Mesenchymal stem cell (in vitro differentiated cells and primary cell): ENCODE data around the gene KATNB1.

Experiments
- DNase-seq: peaks from one replicate; pipeline ENCODE4 v3.0.0-alpha.2; 2013
- H2AFZ ChIP-seq: one replicate; pipeline ENCODE4 v1.6.1; 2013; ENCODE audit warnings: low read depth, mild to moderate bottlenecking, control low read depth, inconsistent platforms, low read length, moderate library complexity
- H2AK5ac ChIP-seq: 2 replicates; pipeline ENCODE4 v1.6.1; 2013; ENCODE audit warnings: low read length, moderate library complexity, mild to moderate bottlenecking, inconsistent platforms; ENCODE audit not compliant: severe bottlenecking
- H2BK120ac ChIP-seq: one replicate; pipeline ENCODE4 v1.6.1; 2013; ENCODE audit warnings: low read depth, mild to moderate bottlenecking, inconsistent platforms, low read length, moderate library complexity
- H2BK12ac ChIP-seq, 2 experiments: one replicate each; pipeline ENCODE4 v1.6.1; 2013; ENCODE audit warnings: inconsistent platforms in 2 of 2, low read length in 2 of 2, mild to moderate bottlenecking in 2 of 2, moderate library complexity in 2 of 2, control low read depth in 1 of 2
- H2BK15ac ChIP-seq: one replicate; pipeline ENCODE4 v1.6.1; 2013; ENCODE audit warnings: mild to moderate bottlenecking, low read depth, inconsistent platforms; ENCODE audit not compliant: poor library complexity, severe bottlenecking
- H2BK5ac ChIP-seq: 2 replicates; pipeline ENCODE4 v1.6.1; 2013; ENCODE audit warnings: low read depth, mild to moderate bottlenecking, low read length, control low read depth, inconsistent platforms; ENCODE audit not compliant: poor library complexity, severe bottlenecking
- H3K14ac ChIP-seq, 2 experiments: one replicate each; pipeline ENCODE4 v1.6.1; 2013; ENCODE audit warnings: inconsistent platforms in 2 of 2, low read length in 2 of 2, control low read depth in 1 of 2, mild to moderate bottlenecking in 1 of 2, moderate library complexity in 1 of 2
- H3K18ac ChIP-seq, 2 experiments: one replicate each; pipeline ENCODE4 v1.6.1; 2013; ENCODE audit warnings: inconsistent platforms in 2 of 2, low read length in 2 of 2, control low read depth in 1 of 2, low read depth in 1 of 2, mild to moderate bottlenecking in 1 of 2
- H3K23ac ChIP-seq, 2 experiments: one replicate each; pipeline ENCODE4 v1.6.1; 2013; ENCODE audit warnings: inconsistent platforms in 2 of 2, low read length in 2 of 2, mild to moderate bottlenecking in 2 of 2, moderate library complexity in 2 of 2, control low read depth in 1 of 2
- H3K27ac ChIP-seq: 2 replicates; pipeline ENCODE4 v1.5.1; 2013; ENCODE audit warnings: mild to moderate bottlenecking, moderate library complexity, low read length, control low read depth, inconsistent platforms; ENCODE audit not compliant: poor library complexity, severe bottlenecking
- H3K27me3 ChIP-seq, 2 experiments: 2 replicates each; pipeline versions ENCODE4 v1.6.1 to v1.7.0; 2013; ENCODE audit warnings: low read length in 2 of 2, mild to moderate bottlenecking in 2 of 2, moderate library complexity in 2 of 2, control low read depth in 1 of 2, inconsistent platforms in 1 of 2; ENCODE audit not compliant: control insufficient read depth in 1 of 2, insufficient read depth in 1 of 2
- H3K36me3 ChIP-seq, 2 experiments: 2 replicates each; pipeline versions ENCODE4 v1.6.1 to v1.7.0; 2013; ENCODE audit warnings: low read length in 2 of 2, control low read depth in 1 of 2, inconsistent platforms in 1 of 2, low read depth in 1 of 2, mild to moderate bottlenecking in 1 of 2; ENCODE audit not compliant: insufficient read depth in 2 of 2, control insufficient read depth in 1 of 2
- H3K4ac ChIP-seq, 2 experiments: one replicate each; pipeline ENCODE4 v1.6.1; 2013; ENCODE audit warnings: inconsistent platforms in 2 of 2, low read length in 2 of 2, mild to moderate bottlenecking in 2 of 2, moderate library complexity in 2 of 2, control low read depth in 1 of 2, low read depth in 1 of 2
- H3K4me1 ChIP-seq: 2 replicates; pipeline ENCODE4 v1.6.1; 2013; ENCODE audit warnings: low read depth, low read length, control low read depth; ENCODE audit not compliant: control insufficient read depth, insufficient read depth
- H3K4me2 ChIP-seq: 2 replicates; pipeline ENCODE4 v1.6.1; 2013; ENCODE audit warnings: low read length, mild to moderate bottlenecking, inconsistent platforms; ENCODE audit not compliant: poor library complexity, severe bottlenecking
- H3K4me3 ChIP-seq, 2 experiments: 2 replicates each; pipeline versions ENCODE4 v1.5.1 to v1.7.0; 2013; ENCODE audit warnings: low read length in 2 of 2, mild to moderate bottlenecking in 2 of 2, control low read depth in 1 of 2, low read depth in 1 of 2; ENCODE audit not compliant: insufficient read depth in 1 of 2
- H3K79me1 ChIP-seq: replicated peaks from 2 replicates; pipeline ENCODE4 v1.6.1; 2013; ENCODE audit warnings: mild to moderate bottlenecking, control low read depth, low read length, inconsistent platforms; ENCODE audit not compliant: poor library complexity, severe bottlenecking
- H3K9ac ChIP-seq: 2 replicates; pipeline ENCODE4 v1.7.0; 2013; ENCODE audit warnings: mild to moderate bottlenecking, low read length, moderate library complexity
- H3K9me3 ChIP-seq: 2 replicates; pipeline ENCODE4 v1.7.0; 2013; ENCODE audit warnings: mild to moderate bottlenecking, low read length; ENCODE audit not compliant: control insufficient read depth
- H4K8ac ChIP-seq: one replicate; pipeline ENCODE4 v1.6.1; 2013; ENCODE audit warnings: inconsistent platforms, mild to moderate bottlenecking, low read length, moderate library complexity
- H4K91ac ChIP-seq: one replicate; pipeline ENCODE4 v1.6.1; 2013; ENCODE audit warnings: mild to moderate bottlenecking, low read length, inconsistent platforms
- WGBS: methylation state at CpG from one replicate; pipeline ENCODE4 v1.1.7; 2013; ENCODE audit warnings: mixed read lengths; 5-methylcytosine and 5-hydroxymethylcytosine counted together

The KATNB1 gene

GRCh38 chr16:57724531-57724930, 11.0 kb upstream of the KATNB1 start:
- Histone ChIP-seq H3K4ac (no peak overlapping the region), H2BK5ac (no peak overlapping the region), H4K8ac (no peak overlapping the region), H3K23ac (no peak overlapping the region), H3K4me2 (no peak overlapping the region), H3K9ac (no peak overlapping the region), H2BK15ac (no peak overlapping the region), H3K36me3 (no peaks in the 10 kb centered on the region), H3K4me3 (no peak overlapping the region), H2BK12ac (no peak overlapping the region), H2AFZ (no peak overlapping the region), H3K27me3 (peaks cover 0 to 10% of the 10 kb centered on the region in 2 experiments), H3K4me1 (no peaks in the 10 kb centered on the region), H3K27ac (no peak overlapping the region), H3K14ac (no peak overlapping the region), H3K18ac (no peak overlapping the region), H4K91ac (no peak overlapping the region), H3K9me3 (no peaks in the 10 kb centered on the region), H3K79me1 (no peaks in the 10 kb centered on the region), H2AK5ac (no peak overlapping the region), H2BK120ac (no peak overlapping the region)
- DNase-seq = no peak
- 91% methylated on average over 15 of the region's 15 CpGs for WGBS

GRCh38 chr16:57725151-57725550, 10.4 kb upstream of the KATNB1 start:
- Histone ChIP-seq H3K4ac (no peak overlapping the region), H3K9me3 (no peaks in the 10 kb centered on the region), H2BK12ac (no peak overlapping the region), H3K36me3 (no peaks in the 10 kb centered on the region), H3K4me3 (no peak overlapping the region), H3K27me3 (peaks cover 0 to 10% of the 10 kb centered on the region in 2 experiments), H3K4me1 (no peaks in the 10 kb centered on the region), H2BK15ac (no peak overlapping the region), H3K4me2 (no peak overlapping the region), H2BK120ac (no peak overlapping the region), H3K79me1 (no peaks in the 10 kb centered on the region), H2AK5ac (no peak overlapping the region), H3K18ac (no peak overlapping the region), H3K27ac (no peak overlapping the region), H3K9ac (no peak overlapping the region), H4K8ac (no peak overlapping the region), H4K91ac (no peak overlapping the region), H3K14ac (no peak overlapping the region), H2BK5ac (no peak overlapping the region), H2AFZ (no peak overlapping the region), H3K23ac (no peak overlapping the region)
- no peak for DNase-seq
- WGBS = 66% methylated on average over 5 of the region's 5 CpGs

- H4K91ac ChIP-seq = no peak overlapping the region
- no peaks in the 10 kb centered on the region for H3K4me1 ChIP-seq
- no peak overlapping the region for H3K18ac ChIP-seq
- WGBS = 84% methylated on average over 3 of the region's 5 CpGs
- H3K4me2 ChIP-seq = no peak overlapping the region
- no peak overlapping the region for H2BK15ac ChIP-seq
- H3K36me3 ChIP-seq = no peaks in the 10 kb centered on the region
- no peak overlapping the region for H2BK120ac ChIP-seq
- no peaks in the 10 kb centered on the region for H3K9me3 ChIP-seq
- no peak overlapping the region for H3K4me3 ChIP-seq
- no peak overlapping the region for H3K4ac ChIP-seq
- H4K8ac ChIP-seq = no peak overlapping the region
- H3K23ac ChIP-seq = no peak overlapping the region
- H3K9ac ChIP-seq = no peak overlapping the region
- H2BK12ac ChIP-seq = no peak overlapping the region
- no peaks in the 10 kb centered on the region for H3K79me1 ChIP-seq
- no peak overlapping the region for H3K27ac ChIP-seq
- H3K27me3 ChIP-seq = peaks cover 0 to 10% of the 10 kb centered on the region in 2 experiments
- no peak overlapping the region for H3K14ac ChIP-seq
- DNase-seq = no peak
- H2AK5ac ChIP-seq = no peak overlapping the region
- no peak overlapping the region for H2BK5ac ChIP-seq
- H2AFZ ChIP-seq = no peak overlapping the region
Measured at GRCh38 chr16:57725554-57725953, 10.0 kb upstream of the KATNB1 start.

GRCh38 chr16:57725976-57726375, 9.6 kb upstream of the KATNB1 start:
- Histone ChIP-seq H3K18ac (no peak overlapping the region), H2AFZ (no peak overlapping the region), H3K14ac (no peak overlapping the region), H4K8ac (no peak overlapping the region), H4K91ac (no peak overlapping the region), H3K9ac (no peak overlapping the region), H3K36me3 (no peaks in the 10 kb centered on the region), H2AK5ac (no peak overlapping the region), H3K4ac (no peak overlapping the region), H3K27ac (no peak overlapping the region), H3K79me1 (no peaks in the 10 kb centered on the region), H3K27me3 (peaks cover 0 to 13% of the 10 kb centered on the region in 2 experiments), H3K4me1 (no peaks in the 10 kb centered on the region), H3K9me3 (no peaks in the 10 kb centered on the region), H3K4me2 (no peak overlapping the region), H2BK12ac (no peak overlapping the region), H2BK15ac (no peak overlapping the region), H3K23ac (no peak overlapping the region), H2BK120ac (no peak overlapping the region), H3K4me3 (no peak overlapping the region), H2BK5ac (no peak overlapping the region)
- 95% methylated on average over 30 of the region's 30 CpGs for WGBS
- no peak for DNase-seq
